GF-D8 (cell line): ENCODE measurements around the gene RPP30.
"Not testable (repeated sequence)": the region's sequence is repeated elsewhere in the genome, so short reads cannot be mapped to it uniquely, and the experiment has no call there.

ENCODE experiments used
- DNase-seq: peaks from one replicate; lab custom pipeline; 2025; lab: John Stamatoyannopoulos, UW

Gene RPP30

DNA sequence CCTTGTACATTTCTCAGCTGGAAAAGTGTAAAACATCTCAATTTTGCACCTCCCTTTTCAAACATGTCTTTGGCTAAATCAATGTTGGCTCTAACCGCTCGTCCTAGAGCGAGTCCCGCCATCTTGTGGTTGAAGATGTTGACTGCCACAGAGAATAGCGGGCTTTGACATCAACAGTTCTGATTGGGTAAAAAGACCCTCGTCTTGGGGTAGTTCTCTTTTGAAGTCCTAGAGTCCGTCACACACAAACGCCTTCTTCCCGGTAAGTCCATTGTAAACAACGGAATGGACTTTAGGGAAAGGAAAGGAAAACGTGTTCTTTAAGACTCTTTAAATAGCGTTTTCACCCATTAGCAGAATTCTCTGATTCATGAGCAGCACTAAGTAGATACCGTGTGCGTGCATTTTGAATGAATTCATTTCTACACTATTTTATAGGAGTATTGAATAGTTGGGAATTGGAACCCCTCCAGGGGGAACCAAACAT is 452 bp upstream of the RPP30 start:
- DNase-seq = no peak

DNA sequence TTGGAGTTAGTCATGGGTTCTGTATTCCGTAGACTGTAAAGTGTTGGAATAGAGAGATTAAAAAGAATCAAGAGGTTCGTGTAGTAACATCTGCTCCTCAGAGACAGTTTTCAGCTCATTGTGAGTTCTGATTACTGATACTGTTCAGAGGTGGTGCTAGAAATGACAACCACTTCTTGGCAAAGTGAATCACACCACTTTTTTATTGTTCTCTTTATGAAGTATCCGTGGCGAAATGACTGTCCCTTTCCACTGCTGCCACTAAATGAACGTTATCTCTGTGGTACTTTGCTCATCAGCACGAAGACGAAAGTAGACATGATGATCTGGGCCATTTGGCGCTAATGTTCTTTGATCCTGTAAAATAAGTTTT is 860 bp downstream of the RPP30 start:
- no peak for DNase-seq

DNA sequence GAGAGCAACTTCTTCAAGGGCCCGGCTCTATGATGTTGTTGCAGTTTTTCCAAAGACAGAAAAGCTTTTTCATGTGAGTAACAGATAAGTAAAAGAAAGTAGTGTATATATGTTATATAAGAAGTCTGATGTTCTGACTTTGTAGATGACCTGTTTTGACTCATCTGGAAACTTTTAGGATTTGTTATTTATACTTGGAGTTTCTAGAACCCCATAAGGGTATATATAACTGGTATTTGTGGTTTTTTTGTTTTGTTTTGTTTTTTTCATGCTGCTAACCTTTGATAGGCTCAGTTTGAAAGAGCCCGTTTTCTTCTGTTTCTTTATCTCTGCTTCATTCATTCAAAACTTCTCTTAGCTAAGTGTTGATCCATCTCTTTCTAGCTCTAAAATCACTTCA is 7.3 kb downstream of the RPP30 start:
- no peak for DNase-seq

DNA sequence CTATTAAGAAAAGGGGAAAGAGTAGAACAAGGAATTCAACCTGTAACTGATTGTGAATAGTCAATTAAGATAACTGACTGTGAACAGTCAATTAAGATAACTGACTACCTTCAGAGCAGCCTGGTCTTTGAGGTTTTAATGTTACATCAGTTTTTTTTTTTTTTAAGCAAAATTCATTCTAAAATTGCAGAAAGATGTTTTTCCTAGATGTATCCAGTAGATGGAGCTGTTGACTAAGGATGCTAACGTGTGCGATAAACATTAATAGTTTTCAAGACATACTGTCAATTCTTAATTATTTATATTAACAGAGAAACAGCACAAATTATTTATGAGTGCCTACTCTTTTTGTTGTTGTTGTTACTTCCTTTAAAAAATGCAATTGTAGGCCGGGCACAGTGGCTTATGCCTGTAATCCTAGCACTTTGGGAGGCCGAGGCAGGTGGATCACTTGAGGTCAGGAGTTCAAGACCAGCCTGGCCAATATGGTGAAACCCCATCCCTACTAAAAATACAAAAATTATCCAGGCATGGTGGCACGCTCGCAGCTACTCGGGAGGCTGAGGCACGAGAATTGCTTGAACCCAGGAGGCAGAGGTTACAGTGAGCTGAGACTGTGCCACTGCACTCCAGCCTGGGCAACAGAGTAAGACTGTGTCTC is 8.4 kb downstream of the RPP30 start:
- DNase-seq = not testable (repeated sequence)

DNA sequence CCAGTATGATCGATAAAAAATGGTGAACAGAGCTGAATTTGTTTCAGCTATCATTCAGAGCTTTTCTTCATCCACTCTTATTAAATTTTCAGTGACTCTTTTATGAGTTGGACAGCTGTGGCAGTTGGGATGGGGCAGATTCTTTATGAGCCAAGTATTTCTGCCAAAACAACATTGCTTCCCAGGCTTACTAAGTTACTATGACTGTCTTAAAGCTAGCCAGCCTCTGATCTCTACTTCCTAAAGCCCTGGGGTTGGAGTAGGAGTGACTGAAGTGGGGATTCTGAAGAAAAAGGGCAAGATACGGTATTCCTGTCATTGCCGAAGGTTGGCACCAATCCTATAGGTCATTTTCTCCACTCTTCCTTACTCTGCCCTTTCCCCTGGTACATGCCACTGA is 12.7 kb downstream of the RPP30 start:
- DNase-seq = no peak

DNA sequence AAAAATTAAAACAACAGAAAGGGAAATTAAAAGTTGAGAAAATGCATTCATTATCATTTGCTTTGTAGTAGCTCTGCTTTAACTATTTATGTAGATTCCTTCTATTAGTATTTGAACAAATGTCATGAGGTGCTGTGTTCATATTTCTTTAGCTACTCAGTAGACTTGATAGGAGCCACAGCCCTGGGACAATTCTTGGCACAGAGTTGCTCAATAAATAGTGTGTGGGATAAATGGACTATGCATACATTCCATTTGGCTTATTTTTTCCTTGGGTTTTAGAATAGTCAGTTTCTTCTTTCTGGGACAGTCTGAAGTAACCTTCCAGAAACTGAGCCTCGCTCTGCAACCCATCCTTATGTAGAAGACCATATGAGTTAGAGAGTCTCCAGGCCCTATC is 13.4 kb downstream of the RPP30 start:
- no peak for DNase-seq

DNA sequence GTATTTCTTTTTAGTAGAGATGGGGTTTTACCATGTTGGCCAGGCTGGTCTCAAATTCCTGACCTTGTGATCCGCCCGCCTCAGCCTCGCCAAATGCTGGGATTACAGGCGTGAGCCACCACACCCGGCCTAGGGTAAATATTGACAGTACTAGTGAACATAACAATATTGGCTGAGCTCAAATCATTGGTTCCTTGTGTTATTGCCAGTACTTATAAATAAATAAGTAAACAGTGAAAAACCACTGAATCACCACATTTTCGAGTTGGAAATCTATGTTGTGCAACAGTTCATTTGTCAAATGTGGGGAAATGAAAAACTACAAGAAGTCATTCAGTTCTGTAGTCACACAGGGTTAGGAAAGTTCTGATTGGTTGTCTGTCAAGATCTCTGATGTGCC is 15.8 kb downstream of the RPP30 start:
- DNase-seq = no peak

DNA sequence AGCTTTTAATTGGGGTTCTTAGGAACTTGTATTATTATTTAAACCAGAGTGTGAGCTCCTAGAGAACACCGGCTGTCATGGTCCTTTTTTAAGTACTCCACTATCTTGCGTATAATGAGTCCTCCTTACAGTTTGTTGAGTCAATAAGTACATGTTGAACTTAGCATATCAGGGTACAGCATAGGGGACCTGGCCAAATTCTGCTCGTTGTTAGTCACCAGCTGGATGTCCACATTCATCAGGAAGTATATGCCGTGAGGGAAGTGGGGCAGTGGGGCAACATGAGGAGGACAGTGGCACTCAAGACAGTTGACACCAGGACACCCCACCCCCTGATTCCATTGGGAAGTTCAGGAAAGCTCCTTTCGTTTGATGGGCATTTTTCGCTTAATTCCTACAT is 16.6 kb downstream of the RPP30 start:
- no peak for DNase-seq

DNA sequence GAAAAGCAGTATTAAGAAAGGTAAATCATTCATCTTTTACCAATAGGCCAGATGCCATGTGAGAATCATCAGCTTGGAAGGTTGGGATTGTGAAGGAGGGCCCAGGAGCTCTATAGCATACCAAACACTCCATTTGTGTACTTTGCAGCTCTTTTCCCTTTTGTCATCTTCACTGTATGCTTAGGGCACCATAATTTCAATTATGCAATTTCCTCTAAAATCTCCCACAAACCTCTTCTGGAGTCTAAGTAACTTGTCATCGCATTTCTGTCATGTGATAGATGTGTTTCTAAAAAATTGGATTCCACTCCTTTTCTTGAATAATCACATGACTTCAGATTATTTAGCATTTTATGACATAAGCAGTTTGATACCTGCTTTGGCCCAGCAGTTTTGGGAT is 17.9 kb downstream of the RPP30 start:
- DNase-seq = no peak

DNA sequence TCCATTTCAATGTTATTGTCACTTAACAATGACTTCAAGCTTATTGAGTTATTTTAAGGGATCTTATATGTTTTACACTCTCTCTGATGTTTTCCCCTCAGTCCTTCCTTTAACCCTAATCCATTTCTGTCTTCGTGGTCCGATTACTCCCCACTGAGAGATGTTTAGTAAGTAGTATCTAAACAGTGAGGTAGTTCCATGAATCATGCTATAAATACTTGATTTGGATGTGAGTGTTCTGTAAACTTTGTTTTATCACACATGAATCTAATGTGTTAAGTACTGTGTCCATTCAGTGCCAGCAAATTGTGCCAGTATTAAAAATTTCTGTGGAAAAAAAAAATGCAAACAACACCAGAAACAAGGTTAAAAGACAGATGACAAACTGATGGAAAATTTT is 18.6 kb downstream of the RPP30 start:
- DNase-seq = no peak

DNA sequence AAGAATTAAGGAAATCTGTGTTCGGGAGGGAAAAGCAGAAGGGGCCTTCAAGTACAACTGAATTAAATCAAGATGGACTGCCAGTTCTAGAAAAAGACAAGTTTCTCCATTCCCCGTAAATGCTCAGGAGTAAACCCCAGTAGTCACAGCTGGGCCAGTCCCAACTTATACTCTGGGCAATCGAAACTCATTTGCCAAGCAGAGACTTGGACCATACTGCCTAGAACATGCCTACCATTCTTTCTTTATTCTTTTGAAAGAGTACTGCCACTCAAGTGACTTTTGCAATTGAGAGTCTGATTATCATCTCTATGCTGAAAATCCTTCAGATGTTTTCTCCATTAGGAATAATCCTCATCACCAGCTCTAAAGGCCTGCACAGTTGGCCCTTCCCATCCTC is 21.4 kb downstream of the RPP30 start:
- no peak for DNase-seq

DNA sequence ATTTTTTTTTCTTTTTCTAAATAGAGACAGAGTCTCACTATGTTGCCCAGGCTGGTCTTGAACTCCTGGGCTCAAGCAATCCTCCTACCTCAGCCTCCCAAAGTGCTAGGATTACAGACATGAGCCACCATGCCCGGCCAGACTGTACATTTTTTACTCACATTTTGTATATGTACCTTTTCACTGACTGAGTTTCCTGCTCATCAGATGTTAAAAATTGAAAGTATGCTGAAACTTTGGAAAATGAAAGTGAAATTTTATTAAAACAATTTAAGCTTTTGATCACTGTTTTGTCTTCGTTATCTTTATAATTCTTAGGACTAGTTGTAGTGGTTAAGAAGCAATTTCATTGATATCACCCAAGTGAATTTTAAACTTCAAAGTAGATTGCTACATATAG is 25.1 kb downstream of the RPP30 start:
- not testable (repeated sequence) for DNase-seq

DNA sequence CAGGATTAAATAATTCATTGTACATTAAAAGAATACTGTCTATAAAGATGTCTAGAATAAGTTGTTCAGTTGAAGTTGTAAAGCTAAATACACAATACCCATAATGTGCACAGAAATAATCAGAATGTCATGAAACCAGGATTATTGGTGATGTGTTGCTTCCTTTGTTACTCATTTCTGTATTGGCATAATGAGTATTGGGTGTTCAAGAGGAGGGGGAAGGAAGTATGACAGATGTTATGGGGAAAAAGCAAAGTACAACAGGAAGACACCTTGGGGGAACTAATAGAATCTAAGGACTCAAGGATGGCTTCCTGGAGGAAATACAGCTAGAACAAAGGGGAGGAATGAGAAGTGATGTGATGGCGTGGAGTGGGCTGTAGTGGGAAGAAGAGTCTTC is 34.2 kb downstream of the RPP30 start:
- no peak for DNase-seq

DNA sequence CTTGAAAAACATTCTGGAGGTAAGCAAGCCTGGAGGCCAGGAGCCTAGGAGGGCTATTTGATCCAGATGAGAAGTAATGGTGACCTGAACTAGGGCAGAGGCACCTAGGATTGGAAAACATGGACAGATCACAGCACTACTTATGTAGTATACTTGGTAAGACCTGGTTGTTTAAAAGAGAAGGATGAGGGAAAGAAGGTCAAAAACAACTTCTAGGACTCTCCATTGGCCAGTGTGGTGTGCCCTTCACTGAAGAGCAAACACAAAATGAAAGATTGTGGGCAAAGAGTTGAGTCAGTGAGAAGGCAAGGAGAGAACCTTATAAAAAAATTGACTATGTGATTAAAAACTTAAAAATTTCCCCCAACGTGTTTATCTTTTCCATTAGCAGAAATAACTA is 34.8 kb downstream of the RPP30 start:
- no peak for DNase-seq

DNA sequence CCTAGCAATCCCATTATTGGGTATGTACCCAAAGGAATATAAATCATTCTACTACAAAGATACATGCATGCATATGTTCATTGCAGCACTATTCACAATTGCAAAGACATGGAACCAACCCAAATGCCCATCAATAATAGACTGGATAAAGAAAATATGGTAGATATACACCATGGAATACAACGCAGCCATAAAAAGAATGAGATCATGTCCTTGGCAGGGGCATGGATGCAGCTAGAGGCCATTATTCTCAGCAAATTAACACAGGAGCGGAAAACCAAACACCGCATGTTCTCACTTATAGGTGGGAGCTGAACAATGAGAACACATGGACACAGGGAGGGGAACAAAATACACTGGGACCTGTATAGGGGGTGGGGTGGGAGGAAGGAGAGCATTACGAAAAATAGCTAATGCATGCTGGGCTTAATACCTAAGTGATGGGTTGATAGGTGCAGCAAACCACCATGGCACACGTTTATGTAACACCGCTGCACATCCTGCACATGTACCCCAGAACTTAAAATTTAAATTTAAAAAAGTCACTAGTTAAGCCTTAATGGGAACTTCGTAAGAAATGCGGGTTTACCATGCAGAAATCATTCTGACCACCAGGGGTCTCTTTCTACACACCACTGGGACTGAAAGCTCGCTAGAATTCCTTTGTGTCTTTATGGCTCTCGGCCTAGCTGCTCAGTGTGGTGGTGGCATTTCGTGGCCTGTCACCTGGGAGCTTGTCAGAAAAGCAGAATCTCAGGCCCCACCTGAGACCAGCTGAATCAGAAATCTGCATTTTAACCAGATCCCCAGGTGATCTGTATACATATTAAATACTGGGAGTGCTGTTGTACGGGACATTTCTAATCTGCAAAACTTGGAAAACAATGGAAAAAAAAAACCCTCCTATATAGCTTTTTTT is 39.6 kb downstream of the RPP30 start:
- DNase-seq = no peak

DNA sequence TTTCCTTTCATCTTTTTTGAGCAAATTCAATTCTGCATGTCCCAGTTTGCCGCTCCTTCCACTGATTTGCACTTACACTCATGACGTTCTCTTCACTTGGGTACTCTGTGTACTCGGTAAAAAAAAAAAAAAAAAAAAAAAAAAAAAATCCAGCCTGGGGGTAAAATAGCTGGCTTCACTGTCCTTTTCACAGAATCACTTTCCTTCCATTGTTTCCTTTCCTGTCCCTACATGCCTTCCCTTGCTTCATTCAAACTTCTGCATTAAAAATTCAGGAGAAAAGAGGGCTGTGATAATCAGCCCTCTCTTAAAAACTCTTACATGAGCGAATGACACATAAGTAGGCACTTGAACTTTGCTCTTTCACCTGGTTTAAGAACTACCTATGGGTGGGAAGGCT is 40.4 kb downstream of the RPP30 start:
- DNase-seq = no peak

DNA sequence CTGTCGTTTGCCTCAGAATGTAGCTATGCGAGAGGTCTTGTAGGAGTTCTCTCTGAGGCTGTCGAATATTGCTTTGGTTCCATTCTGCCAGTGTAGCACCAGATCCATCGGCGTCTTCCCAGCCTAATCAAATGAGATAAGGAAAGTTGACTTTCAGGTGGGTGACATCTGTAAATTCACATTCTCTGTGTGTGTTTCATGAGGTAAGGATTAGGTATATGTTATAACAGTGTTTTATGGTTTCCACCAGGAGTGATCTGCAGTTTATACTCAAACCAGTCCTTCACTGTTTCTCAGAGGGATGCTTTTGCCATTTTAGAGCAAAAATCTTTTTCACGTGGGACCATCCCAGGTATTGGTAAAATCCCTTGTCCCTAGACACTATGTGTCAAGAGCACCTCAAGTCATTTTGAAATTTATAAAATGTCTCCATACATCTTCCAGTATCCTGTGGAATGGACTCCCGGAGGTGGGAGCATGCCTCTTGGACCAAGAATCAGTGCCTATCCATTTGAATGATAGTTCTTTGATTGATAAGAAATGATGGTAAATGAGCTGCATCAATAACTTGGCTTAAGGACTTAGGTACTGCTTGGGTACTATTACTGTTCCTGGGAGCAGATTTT is 41.2 kb downstream of the RPP30 start:
- DNase-seq = no peak

DNA sequence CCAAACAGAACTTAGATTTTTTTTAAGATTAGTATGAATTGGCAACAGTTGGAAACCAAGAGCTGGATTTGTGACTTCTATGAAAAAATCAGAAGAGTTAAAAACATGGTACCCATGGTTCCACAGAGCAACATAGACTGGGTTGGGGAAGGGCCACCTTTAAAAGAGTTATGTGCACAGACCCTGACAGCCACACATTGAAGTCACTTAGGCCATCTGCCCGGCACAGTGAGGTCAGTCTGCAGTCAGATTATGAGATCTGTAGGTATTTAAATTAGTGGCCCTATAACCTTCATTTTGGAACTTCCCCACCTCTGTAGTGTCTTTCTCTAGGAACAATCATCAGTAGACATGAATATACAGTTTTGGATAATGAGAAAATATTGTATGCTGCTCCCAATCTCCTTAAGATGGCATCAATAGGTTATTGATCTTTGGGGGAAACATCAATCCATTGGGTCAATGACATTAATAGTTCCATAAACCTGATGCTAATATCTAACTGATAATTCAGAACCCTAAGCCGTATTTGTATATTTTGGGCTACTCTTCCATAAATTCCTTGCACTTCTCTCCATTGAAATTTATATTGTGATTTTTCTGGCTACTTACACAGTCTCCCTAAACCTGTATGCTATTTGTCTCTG is 42.1 kb downstream of the RPP30 start:
- no peak for DNase-seq

DNA sequence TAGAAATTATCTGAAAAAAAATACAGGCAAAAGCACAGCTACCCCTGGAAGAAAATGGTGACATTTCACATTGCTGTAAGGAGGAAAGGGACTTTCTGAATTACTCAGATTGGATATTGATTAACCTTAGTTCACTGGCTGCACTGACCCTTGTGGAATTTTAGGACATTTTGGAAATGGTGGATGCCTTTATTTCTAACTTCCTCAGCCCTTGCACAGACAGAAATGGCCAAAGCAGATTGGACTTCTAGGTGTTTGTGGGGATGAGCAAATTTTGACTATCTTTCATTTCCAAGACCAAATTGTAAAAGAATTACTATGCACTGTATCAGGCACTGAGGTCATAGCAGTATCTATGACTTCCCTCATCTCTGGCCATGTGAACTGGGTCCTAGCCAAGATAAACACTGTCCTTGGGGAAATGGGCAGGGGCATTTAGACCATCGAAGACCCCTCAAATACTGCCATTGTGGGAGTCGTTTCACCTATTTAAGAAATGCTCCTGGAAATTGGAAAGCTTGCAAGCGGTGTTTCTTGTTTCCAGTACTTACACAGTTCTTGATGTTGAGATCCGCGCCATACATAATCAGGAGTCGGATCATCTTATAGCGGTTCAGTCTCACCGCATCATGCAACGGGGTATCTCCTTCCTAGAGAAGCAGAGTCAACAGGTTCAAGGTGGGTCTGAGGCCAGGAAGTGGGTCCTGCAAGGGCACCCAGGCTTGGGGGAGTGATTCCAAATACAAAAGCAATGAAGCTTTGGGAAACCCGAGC is 43.4 kb downstream of the RPP30 start:
- no peak for DNase-seq

DNA sequence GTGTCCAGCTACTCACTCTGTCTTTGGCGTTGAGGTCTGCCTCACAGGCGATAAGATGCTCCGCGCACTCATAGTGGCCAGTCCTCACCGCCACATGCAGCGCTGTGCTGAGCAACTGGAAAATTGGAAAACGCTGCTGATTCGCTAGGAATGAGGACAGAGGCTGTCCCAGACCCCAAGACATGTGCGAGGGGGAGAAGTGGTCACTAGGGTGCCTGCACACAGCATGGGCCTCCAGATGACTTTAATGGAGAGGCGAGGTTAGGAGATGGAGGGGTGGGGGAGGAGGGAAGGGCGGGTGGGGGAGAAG is 43.9 kb downstream of the RPP30 start:
- no peak for DNase-seq

DNA sequence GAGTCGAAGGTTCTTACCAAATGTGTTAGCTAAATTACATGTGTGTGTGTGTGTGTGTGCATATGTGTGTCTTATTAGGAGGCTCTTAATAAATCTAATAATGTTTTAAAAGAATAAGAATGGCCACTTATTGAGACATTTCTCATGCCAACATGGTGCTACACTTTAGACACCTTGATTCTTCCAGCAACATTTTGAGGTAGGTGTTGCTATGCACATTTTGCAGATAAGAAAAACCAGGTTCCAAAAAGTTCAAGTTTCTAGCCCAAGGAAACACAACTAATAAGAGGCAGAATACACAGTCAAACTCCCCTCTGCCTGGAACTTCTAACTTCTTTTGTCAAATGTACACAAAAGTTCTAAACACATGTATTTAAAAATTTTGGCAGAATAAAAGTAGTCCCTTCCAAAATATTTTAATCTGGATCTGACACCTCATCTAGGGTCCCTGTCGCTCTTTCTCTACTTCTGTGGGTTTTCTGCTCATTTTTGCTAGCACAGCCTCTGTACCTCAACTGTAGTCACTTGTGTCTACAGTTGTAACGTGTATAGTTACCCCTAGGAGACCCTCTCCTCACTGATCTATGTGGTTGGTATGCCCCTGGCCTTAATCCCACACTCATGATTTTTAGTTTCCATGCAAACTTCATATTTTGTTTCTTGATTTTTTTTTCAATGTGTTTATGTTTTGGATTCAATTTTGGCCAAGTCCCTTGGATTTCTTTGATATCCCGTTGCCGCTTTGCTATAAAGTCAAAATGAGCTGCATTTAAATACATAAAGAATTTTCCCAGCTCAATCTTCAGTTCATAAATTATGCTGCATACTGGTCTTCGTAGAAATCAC is 44.8 kb downstream of the RPP30 start:
- no peak for DNase-seq
